HCT116 (cell line): ENCODE results near the gene KHSRP. TPM values are rescaled to one million over a fixed set of nuclear protein-coding genes. Genes with fewer than 3 reads are reported as not detected.

ENCODE experiments used
- ATAC-seq: fragments of 200-7000 bp; cut with Tn5 transposase; 2 replicates; pipeline ENCODE4 v1.9.1; 2020; ENCODE audit warnings: mild to moderate bottlenecking, moderate library complexity
- BruUV-seq: library from RNA; stranded (reverse); fragments of 400-500 nt; replicated peaks from 2 replicates; lab custom pipeline; 2021; lab: Mats Ljungman, UMichigan
- CTCF ChIA-PET: fragments of 300-600 bp; sonication (Branson Sonifier 250); formaldehyde crosslinking; loops from one replicate; lab custom pipeline; 2021; ENCODE audit warnings: antibody characterized with exemption; lab: Charles Lee
- POLR2A ChIA-PET: fragments of 300-600, 350-600 bp; sonication (Branson Sonifier 250); formaldehyde crosslinking; loops from one replicate; lab custom pipeline; 2021; ENCODE audit warnings: antibody characterized with exemption; lab: Charles Lee
- RAD21 ChIA-PET, 2 experiments: fragments of 300-600 bp; sonication (Branson Sonifier 250); formaldehyde crosslinking; loops; one replicate each; lab custom pipeline; 2023; ENCODE audit warnings: low total read pairs in 2 of 2; ENCODE audit not compliant: uncharacterized antibody in 2 of 2, unreplicated experiment in 2 of 2, low non-redundant PET in 1 of 2; lab: Charles Lee
- DNase-seq: peaks from one replicate; pipeline ENCODE4 v3.0.0-alpha.2; 2010; ENCODE audit warnings: low read depth, low spot score
- H2AFZ ChIP-seq: fragments of 200-600 bp; shearing (Covaris generic), sonication (generic); 2 replicates; pipeline ENCODE4 v1.6.1; 2017; ENCODE audit warnings: low read depth, mixed run types, mixed read lengths, antibody characterized with exemption, low read length; ENCODE audit not compliant: poor library complexity, severe bottlenecking
- H3K27ac ChIP-seq: 2 replicates; pipeline ENCODE4 v1.5.1; 2012; ENCODE audit warnings: low read depth, low read length
- H3K27me3 ChIP-seq: fragments of 200-600 bp; sonication (generic); 2 replicates; pipeline ENCODE4 v1.6.1; 2016; ENCODE audit warnings: mixed run types, low read length, mixed read lengths; ENCODE audit not compliant: insufficient read depth
- H3K36me3 ChIP-seq, 2 experiments: fragments of 200-500 bp in 1 of 2; fragments of 200-600 bp in 1 of 2; sonication (Bioruptor generic) in 1 of 2; sonication (generic) in 1 of 2; 2 replicates each; pipeline versions ENCODE4 v1.5.1 to v1.6.1; 2014 to 2016; ENCODE audit warnings: low read length in 2 of 2, inconsistent platforms in 1 of 2, mixed read lengths in 1 of 2, mixed run types in 1 of 2; ENCODE audit not compliant: insufficient read depth in 2 of 2, control insufficient read depth in 1 of 2
- H3K4me1 ChIP-seq, 2 experiments: fragments of 200-600 bp in 1 of 2; sonication (generic) in 1 of 2; 2 replicates each; pipeline versions ENCODE4 v1.5.1 to v1.6.1; 2012 to 2017; ENCODE audit warnings: low read length in 2 of 2, inconsistent platforms in 1 of 2, mild to moderate bottlenecking in 1 of 2, mixed read lengths in 1 of 2, mixed run types in 1 of 2, moderate library complexity in 1 of 2; ENCODE audit not compliant: insufficient read depth in 2 of 2, control insufficient read depth in 1 of 2
- H3K4me2 ChIP-seq: fragments of 200-600 bp; sonication (generic); 2 replicates; pipeline ENCODE4 v1.6.1; 2017; ENCODE audit warnings: mixed run types, low read length, mixed read lengths
- H3K4me3 ChIP-seq, 2 experiments: fragments of 200-600 bp in 1 of 2; sonication (generic) in 1 of 2; replicated peaks in 1 of 2; 2 replicates each; pipeline ENCODE4 v1.5.1; 2011 to 2016; ENCODE audit warnings: low read length in 2 of 2, control low read depth in 1 of 2, low read depth in 1 of 2, mild to moderate bottlenecking in 1 of 2, mixed read lengths in 1 of 2, mixed run types in 1 of 2
- H3K79me2 ChIP-seq: fragments of 200-600 bp; sonication (generic); 2 replicates; pipeline ENCODE4 v1.6.1; 2017; ENCODE audit warnings: mild to moderate bottlenecking, mixed run types, low read length, moderate library complexity, mixed read lengths; ENCODE audit not compliant: insufficient read depth
- H3K9ac ChIP-seq: fragments of 200-600 bp; sonication (generic); 2 replicates; pipeline ENCODE4 v1.6.1; 2016; ENCODE audit warnings: low read length, mixed read lengths
- H3K9me2 ChIP-seq: fragments of 200-600 bp; sonication (generic), shearing (Covaris generic); 2 replicates; pipeline ENCODE4 v1.6.1; 2017; ENCODE audit warnings: mixed run types, mild to moderate bottlenecking, moderate library complexity; ENCODE audit not compliant: insufficient read depth
- H3K9me3 ChIP-seq, 2 experiments: fragments of 200-500 bp in 1 of 2; fragments of 200-600 bp in 1 of 2; sonication (Bioruptor generic) in 1 of 2; sonication (generic) in 1 of 2; 2 replicates each; pipeline ENCODE4 v1.6.1; 2014 to 2017; ENCODE audit warnings: low read length in 2 of 2, mixed read lengths in 2 of 2, inconsistent platforms in 1 of 2, low read depth in 1 of 2, mild to moderate bottlenecking in 1 of 2, mixed run types in 1 of 2, moderate library complexity in 1 of 2; ENCODE audit not compliant: control insufficient read depth in 1 of 2, insufficient read depth in 1 of 2
- H4K20me1 ChIP-seq: fragments of 200-600 bp; sonication (generic), shearing (Covaris generic); 2 replicates; pipeline ENCODE4 v1.6.1; 2017; ENCODE audit warnings: mixed run types, mild to moderate bottlenecking, moderate library complexity; ENCODE audit not compliant: insufficient read depth
- EGR1 ChIP-seq: IDR thresholded peaks from 2 replicates; pipeline ENCODE4 v1.6.1; 2012; ENCODE audit warnings: low read depth
- JUND ChIP-seq: IDR thresholded peaks from 2 replicates; pipeline ENCODE4 v1.6.1; 2012
- POLR2A ChIP-seq: IDR thresholded peaks from 2 replicates; pipeline ENCODE4 v1.7.0; 2011; ENCODE audit warnings: borderline replicate concordance; ENCODE audit not compliant: insufficient read depth, insufficient read length; ENCODE audit errors: extremely low read depth
- POLR2AphosphoS5 ChIP-seq: IDR thresholded peaks from 2 replicates; pipeline ENCODE4 v1.6.1; 2011; ENCODE audit warnings: mild to moderate bottlenecking, low read depth, low read length, moderate library complexity
- REST ChIP-seq: IDR thresholded peaks from 2 replicates; pipeline ENCODE4 v1.6.1; 2012; ENCODE audit warnings: low read depth
- SP1 ChIP-seq: IDR thresholded peaks from 2 replicates; pipeline ENCODE4 v1.6.1; 2012; ENCODE audit warnings: low read depth
- SRF ChIP-seq: IDR thresholded peaks from 2 replicates; pipeline ENCODE4 v1.6.1; 2012; ENCODE audit warnings: low read depth
- TCF7L2 ChIP-seq: IDR thresholded peaks from 2 replicates; pipeline ENCODE4 v1.7.0; 2011; ENCODE audit warnings: borderline replicate concordance, inconsistent platforms; ENCODE audit not compliant: insufficient read depth, insufficient read length; ENCODE audit errors: extremely low read depth
- YY1 ChIP-seq: IDR thresholded peaks from 2 replicates; pipeline ENCODE4 v1.6.1; 2011; ENCODE audit warnings: low read length, low read depth, moderate library complexity, mild to moderate bottlenecking; ENCODE audit not compliant: insufficient replicate concordance; ENCODE audit errors: extremely low read depth
- ZFX ChIP-seq: fragments of 450-650 bp; IDR thresholded peaks from 2 replicates; pipeline ENCODE4 v1.6.1; 2017
- intact Hi-C: fragments of 100-400 bp; cut with micrococcal nuclease; formaldehyde crosslinking; loops from 2 replicates; pipeline ENCODE4 v1.10.0; 2022
- total RNA-seq: library from RNA; stranded (reverse); gene quantifications from one replicate; pipeline ENCODE4 v1.2.1, GENCODE V29; 2021; ENCODE audit not compliant: unreplicated experiment

The KHSRP gene
- total RNA-seq, 1 experiment from 2014 or later = 553 TPM

- TF ChIP-seq REST = no peak
- no peak for TF ChIP-seq SP1
- TF ChIP-seq EGR1 = no peak
These were observed 30.6 kb downstream of the KHSRP start (continued) for GRCh38 chr19:6393983-6394412.

- ChIA-PET POLR2A (interaction anchor here (0.6 to 1.0 kb wide), 2 partner anchors 11 to 20 kb away, joined by 3 to 9 read pairs; partner anchors contain the start of gene ALKBH7), RAD21 (interaction anchor here in 1 of 2 experiments (0.6 to 1.0 kb wide), 2 partner anchors 32 to 33 kb away, joined by 3 to 6 read pairs; partner anchors contain the start of gene KHSRP), CTCF (no interaction called here)
- Histone ChIP-seq H3K4me2 (peak within 1 kb of the TSS; percentile 79), H3K27ac (peak within 1 kb of the TSS; percentile 71), H4K20me1 (no peaks in the 10 kb centered on the region), H3K79me2 (peaks cover 36% of the 10 kb centered on the region), H3K4me3 (peak within 1 kb of the TSS; percentile 69 to 90), H3K36me3 (peaks cover 15 to 16% of the 10 kb centered on the region in 2 experiments; a peak in 2 of 4 replicates), H3K27me3 (no peaks in the 10 kb centered on the region), H3K9me2 (no peaks in the 10 kb centered on the region), H3K4me1 (peaks cover 8 to 21% of the 10 kb centered on the region in 2 experiments), H3K9me3 (no peaks in the 10 kb centered on the region), H3K9ac (peak within 1 kb of the TSS; percentile 90), H2AFZ (peak within 1 kb of the TSS; percentile 87)
- intact Hi-C loops = no loop called here
- ATAC-seq = peak; percentile 87
- DNase-seq = peak; percentile 90
- BruUV-seq = no TSS peak
- TF ChIP-seq ZFX (peak; percentile 87; the same call in 1 of the 2 replicates), POLR2AphosphoS5 (peak; percentile 81), SRF (no peak), JUND (no peak), YY1 (peak; percentile 54), EGR1 (0 out of 2 replicates have a peak, but pooled peaks have one; percentile 33), POLR2A (peak; percentile 60), TCF7L2 (peak; percentile 49)
These were observed 31.3 kb downstream of the KHSRP start, which contains the start of gene GTF2F1 for GRCh38 chr19:6393074-6393982. Gene GTF2F1, minus strand, starts transcription at chr19:6393164. Its CDS starts 169 bp downstream, at chr19:6392995.
